ENCODE data around the gene CREBBP. TPM values are rescaled to one million over a fixed set of nuclear protein-coding genes. Genes with fewer than 3 reads are reported as not detected.
A peak's percentile ranks its signal among the peaks of the same experiment; 100 is the strongest.
"Not testable (repeated sequence)": the region's sequence is repeated elsewhere in the genome, so short reads cannot be mapped to it uniquely, and the experiment has no call there.

CREBBP gene
- total RNA-seq (2021) (76.1 and 79.6 TPM in 2 replicates), Bru-seq, nascent RNA (percentile 89 among the genes with signal in this experiment), BruChase-seq, experiment 1, labeled RNA remaining after a 2-hour chase (percentile 84 among the genes with signal in this experiment), BruChase-seq, experiment 2, labeled RNA remaining after a 6-hour chase (percentile 88 among the genes with signal in this experiment)
- long read RNA-seq, partial matches to known transcripts = 1 of 10 reads
- long read RNA-seq, other reads (novel, unspliced or antisense) = 9 of 10 reads

DNA sequence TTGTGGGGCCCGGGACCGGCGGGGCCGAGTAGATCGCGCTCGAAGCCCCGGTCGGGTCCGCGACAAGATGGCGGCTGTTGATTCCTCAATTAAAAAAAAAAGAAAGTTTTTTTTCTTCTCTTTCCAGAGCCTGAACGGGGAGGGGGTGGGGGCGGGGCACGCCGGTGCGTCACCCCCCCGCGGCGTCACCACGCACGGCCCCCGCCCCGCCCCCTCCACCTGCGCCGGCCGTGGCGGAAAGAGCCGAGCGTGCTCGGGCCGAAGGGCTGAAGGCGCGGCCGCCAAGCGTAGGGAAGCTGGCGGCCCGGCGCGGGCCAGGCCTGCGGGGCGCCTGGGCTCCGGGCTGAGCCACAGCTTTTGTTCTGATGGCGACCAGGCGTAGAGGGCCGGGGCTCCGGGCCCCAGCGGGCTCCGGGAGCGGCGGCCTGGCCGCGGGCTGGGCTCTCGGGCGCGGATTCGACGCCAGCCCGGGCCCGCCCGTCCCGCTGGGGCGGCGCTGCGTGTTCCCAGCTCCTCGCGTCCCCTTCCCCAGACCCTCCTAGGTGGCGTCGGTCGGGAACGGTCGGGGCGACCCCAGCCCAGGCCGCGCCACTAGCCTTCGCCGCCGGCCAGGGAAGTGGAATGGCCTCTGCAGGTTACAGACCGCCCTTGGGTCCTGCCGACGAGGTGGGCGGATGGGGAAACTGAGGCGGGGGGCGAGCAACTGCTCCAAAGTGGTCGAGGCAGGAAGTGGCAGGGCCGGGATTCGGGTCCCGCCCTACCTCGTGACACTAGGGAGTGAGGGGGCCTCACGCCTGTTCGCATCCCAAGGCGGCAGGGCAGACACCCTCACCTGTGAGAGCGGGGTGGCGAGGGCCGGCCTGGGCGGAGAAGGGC is at the start of gene CREBBP:
Gene CREBBP (minus strand): TSS at position 91 of the 876 bp plus-strand sequence. CDS start 797 bp downstream, outside the sequence.
- peak within 1 kb of the TSS; percentile 94 for H3K4me3 ChIP-seq (ENCODE audit: low read depth, low read length, poor library complexity, severe bottlenecking)
- TF ChIP-seq EZH2 (IDR thresholded peaks at IDR 0.05; ENCODE audit: borderline replicate concordance, low read depth, low read length, poor library complexity, severe bottlenecking) = no peak
- no peak for TF ChIP-seq CTCF (conservative IDR thresholded peaks at IDR 0.05; ENCODE audit: low read depth, low read length)
- intact Hi-C loops (cut with micrococcal nuclease; ENCODE audit: unreplicated experiment) = no loop called here
- no peaks in the 10 kb centered on the region for H3K36me3 ChIP-seq (ENCODE audit: insufficient read depth, low read length, poor library complexity, severe bottlenecking)
- ChIA-PET CTCF (interaction anchor here (0.5 to 0.7 kb wide), 2 partner anchors 37 to 373 kb away, joined by 3 to 7 read pairs; no protein-coding TSS in a partner anchor), POLR2A (ENCODE audit: low non-redundant PET) (interaction anchor here (0.6 to 0.8 kb wide), 2 partner anchors 19 to 71 kb away, joined by 3 to 4 read pairs; no protein-coding TSS in a partner anchor)
- peak within 1 kb of the TSS; percentile 92 for H3K27ac ChIP-seq (ENCODE audit: low read depth, low read length, poor library complexity, severe bottlenecking)
- peaks cover 38% of the 10 kb centered on the region for H3K4me1 ChIP-seq (ENCODE audit: insufficient read depth, low read length, poor library complexity, severe bottlenecking)
- TSS peak; percentile 56 for BruUV-seq (replicated peaks)
- no peaks in the 10 kb centered on the region for H3K9me3 ChIP-seq (ENCODE audit: low read depth, low read length, poor library complexity, severe bottlenecking)
- peak; percentile 94 for DNase-seq (ENCODE audit: low spot score)
- no peaks in the 10 kb centered on the region for H3K27me3 ChIP-seq (replicated peaks; ENCODE audit: insufficient read depth, low read depth, low read length, poor library complexity)

- intact Hi-C loops (cut with micrococcal nuclease; ENCODE audit: unreplicated experiment); H3K4me1 ChIP-seq (ENCODE audit: insufficient read depth, low read length, poor library complexity, severe bottlenecking); BruUV-seq (replicated peaks); H3K36me3 ChIP-seq (ENCODE audit: insufficient read depth, low read length, poor library complexity, severe bottlenecking); H3K4me3 ChIP-seq (ENCODE audit: low read depth, low read length, poor library complexity, severe bottlenecking); DNase-seq (ENCODE audit: low spot score); H3K9me3 ChIP-seq (ENCODE audit: low read depth, low read length, poor library complexity, severe bottlenecking); H3K27ac ChIP-seq (ENCODE audit: low read depth, low read length, poor library complexity, severe bottlenecking); POLR2A ChIA-PET (ENCODE audit: low non-redundant PET); H3K27me3 ChIP-seq (replicated peaks; ENCODE audit: insufficient read depth, low read depth, low read length, poor library complexity); CTCF ChIA-PET: not testable (repeated sequence)
These were observed 46.6 kb upstream of the CREBBP start for GRCh38 chr16:3927147-3927546.

DNA sequence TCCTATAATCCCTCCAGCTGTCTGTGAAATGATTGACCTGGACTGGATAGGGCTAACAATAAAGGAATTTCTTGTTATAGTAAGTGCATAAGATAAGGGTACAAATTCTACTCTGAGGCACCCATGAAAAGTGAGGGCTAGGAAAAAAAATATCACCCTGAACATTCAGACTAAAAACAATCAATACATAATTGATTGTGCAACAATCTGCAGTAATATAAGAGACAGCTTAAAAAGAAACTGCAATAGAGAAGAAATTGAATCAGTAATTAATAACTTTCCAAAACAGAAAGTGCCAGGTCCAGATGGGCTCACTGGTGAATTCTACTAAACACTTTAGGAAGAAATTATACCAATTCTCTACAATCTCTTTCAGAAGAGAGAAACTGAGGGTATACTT is 44.2 kb upstream of the CREBBP start:
- Histone ChIP-seq H3K36me3 (ENCODE audit: insufficient read depth, low read length, poor library complexity, severe bottlenecking) (no peaks in the 10 kb centered on the region), H3K4me1 (ENCODE audit: insufficient read depth, low read length, poor library complexity, severe bottlenecking) (no peaks in the 10 kb centered on the region), H3K27me3 (replicated peaks; ENCODE audit: insufficient read depth, low read depth, low read length, poor library complexity) (no peaks in the 10 kb centered on the region), H3K4me3 (ENCODE audit: low read depth, low read length, poor library complexity, severe bottlenecking) (no peak overlapping the region), H3K27ac (ENCODE audit: low read depth, low read length, poor library complexity, severe bottlenecking) (no peak overlapping the region), H3K9me3 (ENCODE audit: low read depth, low read length, poor library complexity, severe bottlenecking) (no peaks in the 10 kb centered on the region)
- TF ChIP-seq CTCF (conservative IDR thresholded peaks at IDR 0.05; ENCODE audit: low read depth, low read length) (no peak), EZH2 (IDR thresholded peaks at IDR 0.05; ENCODE audit: borderline replicate concordance, low read depth, low read length, poor library complexity, severe bottlenecking) (no peak)
- ChIA-PET POLR2A (ENCODE audit: low non-redundant PET) (no interaction called here), CTCF (no interaction called here)
- intact Hi-C loops (cut with micrococcal nuclease; ENCODE audit: unreplicated experiment) = no loop called here
- DNase-seq (ENCODE audit: low spot score) = no peak
- no TSS peak for BruUV-seq (replicated peaks)

Data from A673 (cell line).